ENCODE measurements around the gene GNB1L. TPM values are rescaled to one million over a fixed set of nuclear protein-coding genes. Genes with fewer than 3 reads are reported as not detected.
"Not testable (repeated sequence)": the region's sequence is repeated elsewhere in the genome, so short reads cannot be mapped to it uniquely, and the experiment has no call there.

The GNB1L gene
- total RNA-seq, 2 donors from 2014 or later = 9.7 to 17.9 TPM

- H3K4me3 Mint-ChIP-seq = no peak overlapping the region
- ATAC-seq (no peak), DNase-seq (ENCODE audit: low spot score) (no peak)
- no peak overlapping the region for H3K27ac Mint-ChIP-seq
- H3K4me1 Mint-ChIP-seq (ENCODE audit: low read depth in 2 of 2) = no peaks in the 10 kb centered on the region
- H3K9me3 Mint-ChIP-seq = no peaks in the 10 kb centered on the region
- H3K27me3 Mint-ChIP-seq = no peaks in the 10 kb centered on the region
- no peaks in the 10 kb centered on the region for H3K36me3 Mint-ChIP-seq
Observed at GRCh38 chr22:19798891-19799293, 55.8 kb downstream of the GNB1L start.

- Mint-ChIP-seq H3K4me1 (ENCODE audit: low read depth in 2 of 2) (no peaks in the 10 kb centered on the region), H3K4me3 (no peak overlapping the region), H3K9me3 (no peaks in the 10 kb centered on the region), H3K36me3 (no peaks in the 10 kb centered on the region), H3K27me3 (no peaks in the 10 kb centered on the region), H3K27ac (no peak overlapping the region)
- ATAC-seq = no peak
- DNase-seq (ENCODE audit: low spot score) = no peak
Observed at GRCh38 chr22:19798003-19798665, 56.5 kb downstream of the GNB1L start.

DNA sequence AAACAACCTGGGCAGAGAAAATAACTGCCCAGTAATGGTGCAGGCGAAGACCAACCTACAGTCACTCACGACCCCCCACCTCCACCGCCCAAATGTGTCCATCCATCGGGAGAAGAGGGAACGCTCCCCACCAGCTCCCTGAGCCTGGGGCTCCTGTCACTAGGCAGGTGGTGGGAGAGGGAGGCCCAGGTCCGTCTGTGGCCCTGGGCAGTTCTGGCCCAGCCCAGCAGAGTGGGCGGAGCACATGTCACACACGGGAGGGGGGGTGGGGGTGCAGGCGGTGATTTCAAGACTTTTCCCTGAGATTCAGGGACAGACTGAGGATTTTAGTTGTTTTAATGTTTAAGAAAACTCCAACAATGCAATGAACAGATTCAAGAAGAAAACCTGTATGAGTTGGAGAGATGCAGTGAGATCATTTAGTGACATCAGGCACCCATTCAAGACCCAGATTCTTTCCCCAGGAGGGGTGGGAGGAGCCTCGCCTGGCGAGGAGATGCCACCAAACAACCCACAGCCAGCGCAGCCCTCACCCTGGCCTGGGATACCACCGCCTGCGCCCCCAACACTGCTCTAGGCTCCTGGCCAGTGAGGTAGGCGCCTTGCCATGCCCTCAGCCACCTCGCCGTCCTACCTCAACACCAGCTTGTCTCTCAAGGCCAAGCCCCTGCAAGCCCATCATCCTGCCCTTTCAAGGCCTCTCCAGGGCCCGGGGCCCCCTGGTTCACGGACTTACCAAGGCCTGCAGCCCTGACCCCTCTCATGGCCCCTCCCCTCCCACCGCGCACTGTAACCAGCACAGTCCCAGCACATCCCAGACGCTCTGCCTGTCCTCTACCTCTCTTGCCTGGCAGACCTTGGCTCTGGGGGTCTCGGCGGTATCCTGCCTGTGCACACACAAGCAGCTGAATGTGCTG lies 57.3 kb downstream of the GNB1L start:
- H3K27ac Mint-ChIP-seq = no peak overlapping the region

GRCh38 chr22:19796160-19796559 lies 58.5 kb downstream of the GNB1L start:
- Mint-ChIP-seq H3K4me1 (ENCODE audit: low read depth in 2 of 2) (no peaks in the 10 kb centered on the region), H3K27me3 (no peaks in the 10 kb centered on the region), H3K27ac (no peak overlapping the region), H3K36me3 (peaks cover 7% of the 10 kb centered on the region), H3K4me3 (no peak overlapping the region), H3K9me3 (no peaks in the 10 kb centered on the region)
- DNase-seq (ENCODE audit: low spot score) = no peak
- ATAC-seq = no peak

More for the DNA sequence above, 57.3 kb downstream of the GNB1L start:
- DNase-seq (ENCODE audit: low spot score) = no peak
- no peak for ATAC-seq
- H3K27me3 Mint-ChIP-seq = no peaks in the 10 kb centered on the region
- no peaks in the 10 kb centered on the region for H3K4me1 Mint-ChIP-seq (ENCODE audit: low read depth in 2 of 2)
- H3K36me3 Mint-ChIP-seq = no peaks in the 10 kb centered on the region
- H3K4me3 Mint-ChIP-seq = no peak overlapping the region
- no peaks in the 10 kb centered on the region for H3K9me3 Mint-ChIP-seq

DNA sequence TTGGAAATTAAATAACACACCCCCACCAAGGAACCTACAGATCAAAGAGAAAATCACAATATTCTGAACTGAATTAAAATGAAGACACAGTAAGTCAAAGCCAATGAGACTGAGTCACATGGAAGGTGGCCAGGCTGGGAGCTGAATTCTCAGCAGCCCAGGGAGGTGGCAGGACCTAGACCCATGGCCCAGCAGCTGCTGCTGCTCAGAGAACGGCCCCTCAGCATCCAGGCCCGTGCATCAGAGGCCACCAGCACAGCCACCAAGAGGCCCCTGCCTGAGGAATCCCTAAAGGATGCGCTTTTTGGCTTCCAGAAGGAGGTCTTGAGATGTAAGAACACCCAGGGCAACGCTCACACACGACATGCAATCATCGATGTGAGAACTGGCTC lies 59.1 kb downstream of the GNB1L start:
- Mint-ChIP-seq H3K27ac (no peak overlapping the region), H3K4me1 (ENCODE audit: low read depth in 2 of 2) (no peaks in the 10 kb centered on the region), H3K9me3 (no peaks in the 10 kb centered on the region), H3K27me3 (no peaks in the 10 kb centered on the region), H3K36me3 (peaks cover 7% of the 10 kb centered on the region), H3K4me3 (no peak overlapping the region)
- no peak for DNase-seq (ENCODE audit: low spot score)
- ATAC-seq = no peak

GRCh38 chr22:19793661-19794310 lies 60.9 kb downstream of the GNB1L start:
- Mint-ChIP-seq H3K4me1 (ENCODE audit: low read depth in 2 of 2) (no peaks in the 10 kb centered on the region), H3K27ac (no peak overlapping the region), H3K4me3 (no peak overlapping the region), H3K36me3 (peaks cover 7% of the 10 kb centered on the region), H3K9me3 (no peaks in the 10 kb centered on the region), H3K27me3 (no peaks in the 10 kb centered on the region)
- DNase-seq (ENCODE audit: low spot score) = no peak
- ATAC-seq = no peak

DNA sequence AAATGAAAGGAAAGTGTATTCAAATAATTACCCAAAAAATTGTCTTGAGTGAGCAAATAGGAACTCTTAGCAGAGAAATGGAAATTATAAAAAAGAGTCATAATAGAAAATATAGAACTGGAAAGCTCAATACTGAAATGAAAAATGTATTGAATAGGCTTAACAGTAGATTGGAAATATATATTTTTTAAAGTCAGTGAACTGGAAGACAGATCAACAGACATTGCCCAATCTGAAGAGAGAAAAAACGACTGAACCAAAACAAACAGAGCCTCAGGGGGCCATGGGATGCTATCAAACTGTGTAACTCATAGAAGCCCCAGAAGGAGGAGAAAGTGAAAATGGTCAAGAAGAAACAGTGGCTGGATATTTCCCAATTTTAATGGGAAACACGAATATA lies 61.5 kb downstream of the GNB1L start:
- H3K9me3 Mint-ChIP-seq = no peaks in the 10 kb centered on the region
- H3K27ac Mint-ChIP-seq = no peak overlapping the region
- no peaks in the 10 kb centered on the region for H3K4me1 Mint-ChIP-seq (ENCODE audit: low read depth in 2 of 2)
- H3K36me3 Mint-ChIP-seq = peaks cover 7% of the 10 kb centered on the region
- DNase-seq (ENCODE audit: low spot score) (no peak), ATAC-seq (no peak)
- no peak overlapping the region for H3K4me3 Mint-ChIP-seq
- no peaks in the 10 kb centered on the region for H3K27me3 Mint-ChIP-seq

DNA sequence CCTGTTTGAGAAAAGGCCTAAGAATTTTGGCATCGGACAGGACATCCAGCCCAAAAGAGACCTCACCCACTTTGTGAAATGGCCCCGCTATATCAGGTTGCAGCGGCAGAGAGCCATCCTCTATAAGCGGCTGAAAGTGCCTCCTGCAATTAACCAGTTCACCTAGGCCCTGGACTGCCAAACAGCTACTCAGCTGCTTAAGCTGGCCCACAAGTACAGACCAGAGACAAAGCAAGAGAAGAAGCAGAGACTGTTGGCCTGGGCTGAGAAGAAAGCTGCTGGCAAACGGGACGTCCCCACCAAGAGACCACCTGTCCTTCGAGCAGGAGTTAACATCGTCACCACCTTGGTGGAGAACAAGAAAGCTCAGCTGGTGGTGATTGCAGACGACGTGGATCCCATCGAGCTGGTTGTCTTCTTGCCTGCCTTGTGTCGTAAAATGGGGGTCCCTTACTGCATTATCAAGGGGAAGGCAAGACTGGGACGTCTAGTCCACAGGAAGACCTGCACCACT lies 62.2 kb downstream of the GNB1L start:
- H3K4me3 Mint-ChIP-seq; DNase-seq (ENCODE audit: low spot score); ATAC-seq; H3K27me3 Mint-ChIP-seq; H3K36me3 Mint-ChIP-seq; H3K4me1 Mint-ChIP-seq (ENCODE audit: low read depth in 2 of 2); H3K9me3 Mint-ChIP-seq; H3K27ac Mint-ChIP-seq: not testable (repeated sequence)

DNA sequence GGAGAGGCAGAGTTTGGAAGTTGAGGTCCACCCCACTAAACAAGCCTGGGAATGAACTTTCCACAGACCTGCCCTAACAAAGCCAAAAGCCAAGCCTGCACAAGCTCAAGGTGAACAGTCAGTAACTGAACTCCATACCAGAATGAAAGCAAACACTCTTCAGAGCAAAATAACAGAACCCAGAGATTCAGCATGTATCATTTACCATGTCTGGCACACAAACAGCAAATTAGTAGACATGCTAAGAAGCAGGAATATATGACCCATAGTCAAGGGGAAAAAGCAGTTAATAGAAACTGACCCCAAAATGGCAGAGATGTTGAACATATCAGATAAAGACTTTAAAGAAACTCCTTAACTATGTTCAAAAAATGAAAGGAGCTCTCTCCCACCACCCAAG lies 62.8 kb downstream of the GNB1L start:
- DNase-seq (ENCODE audit: low spot score) (no peak), ATAC-seq (no peak)
- no peaks in the 10 kb centered on the region for H3K4me1 Mint-ChIP-seq (ENCODE audit: low read depth in 2 of 2)
- H3K36me3 Mint-ChIP-seq = peaks cover 7% of the 10 kb centered on the region
- no peaks in the 10 kb centered on the region for H3K9me3 Mint-ChIP-seq
- H3K27ac Mint-ChIP-seq = no peak overlapping the region
- no peaks in the 10 kb centered on the region for H3K27me3 Mint-ChIP-seq
- H3K4me3 Mint-ChIP-seq = no peak overlapping the region

DNA sequence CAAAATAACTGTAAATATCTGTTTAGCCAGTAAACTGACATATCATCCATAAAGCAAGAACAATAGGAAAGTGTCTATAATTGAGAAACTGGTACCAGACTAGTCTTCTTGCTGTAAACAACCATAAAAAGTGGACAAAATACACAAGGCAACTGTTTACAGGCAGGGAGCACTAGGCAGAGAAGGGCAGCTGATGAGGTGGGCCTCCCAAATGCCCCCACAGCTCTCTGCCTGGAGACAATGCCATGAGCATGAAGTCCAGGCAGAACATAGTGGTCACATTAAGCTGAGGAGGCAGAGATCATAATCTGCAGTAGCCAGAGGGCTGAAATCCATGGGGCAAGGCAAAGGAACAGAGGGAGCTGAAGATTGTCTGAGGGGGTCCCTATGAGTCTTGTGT lies 63.4 kb downstream of the GNB1L start:
- no peak for ATAC-seq
- no peak for DNase-seq (ENCODE audit: low spot score)
- Mint-ChIP-seq H3K36me3 (peaks cover 7% of the 10 kb centered on the region), H3K27ac (no peak overlapping the region), H3K27me3 (no peaks in the 10 kb centered on the region), H3K4me1 (ENCODE audit: low read depth in 2 of 2) (no peaks in the 10 kb centered on the region), H3K4me3 (no peak overlapping the region), H3K9me3 (no peaks in the 10 kb centered on the region)

DNA sequence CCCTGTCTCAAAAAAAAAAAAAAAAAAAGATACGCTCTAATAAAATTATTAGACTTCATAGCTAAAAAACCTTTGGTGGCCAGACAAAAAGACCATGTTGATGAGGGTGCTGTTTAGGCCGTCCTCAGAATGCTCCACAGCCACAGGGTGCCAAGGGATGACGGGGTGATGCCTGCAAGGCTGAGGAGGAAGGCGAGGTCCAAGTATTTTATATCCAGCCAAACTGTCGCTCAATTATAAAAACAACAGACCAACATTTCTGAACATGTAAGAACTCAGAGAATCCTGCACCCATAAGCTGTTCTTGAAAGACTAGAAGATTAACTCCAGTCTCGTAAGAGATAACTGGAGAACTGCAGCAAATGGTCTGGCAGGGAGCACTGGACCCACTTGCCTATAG lies 64.8 kb downstream of the GNB1L start:
- H3K4me3 Mint-ChIP-seq = no peak overlapping the region
- H3K9me3 Mint-ChIP-seq = no peaks in the 10 kb centered on the region
- H3K36me3 Mint-ChIP-seq = peaks cover 7% of the 10 kb centered on the region
- H3K27ac Mint-ChIP-seq = no peak overlapping the region
- DNase-seq (ENCODE audit: low spot score) = no peak
- no peak for ATAC-seq
- H3K27me3 Mint-ChIP-seq = no peaks in the 10 kb centered on the region
- H3K4me1 Mint-ChIP-seq (ENCODE audit: low read depth in 2 of 2) = no peaks in the 10 kb centered on the region

- no peaks in the 10 kb centered on the region for H3K9me3 Mint-ChIP-seq
- no peak overlapping the region for H3K27ac Mint-ChIP-seq
- ATAC-seq = no peak
- H3K27me3 Mint-ChIP-seq = no peaks in the 10 kb centered on the region
- DNase-seq (ENCODE audit: low spot score) = no peak
- no peaks in the 10 kb centered on the region for H3K4me1 Mint-ChIP-seq (ENCODE audit: low read depth in 2 of 2)
- peaks cover 7% of the 10 kb centered on the region for H3K36me3 Mint-ChIP-seq
- H3K4me3 Mint-ChIP-seq = no peak overlapping the region
Observed at GRCh38 chr22:19789406-19789805, 65.3 kb downstream of the GNB1L start.

DNA sequence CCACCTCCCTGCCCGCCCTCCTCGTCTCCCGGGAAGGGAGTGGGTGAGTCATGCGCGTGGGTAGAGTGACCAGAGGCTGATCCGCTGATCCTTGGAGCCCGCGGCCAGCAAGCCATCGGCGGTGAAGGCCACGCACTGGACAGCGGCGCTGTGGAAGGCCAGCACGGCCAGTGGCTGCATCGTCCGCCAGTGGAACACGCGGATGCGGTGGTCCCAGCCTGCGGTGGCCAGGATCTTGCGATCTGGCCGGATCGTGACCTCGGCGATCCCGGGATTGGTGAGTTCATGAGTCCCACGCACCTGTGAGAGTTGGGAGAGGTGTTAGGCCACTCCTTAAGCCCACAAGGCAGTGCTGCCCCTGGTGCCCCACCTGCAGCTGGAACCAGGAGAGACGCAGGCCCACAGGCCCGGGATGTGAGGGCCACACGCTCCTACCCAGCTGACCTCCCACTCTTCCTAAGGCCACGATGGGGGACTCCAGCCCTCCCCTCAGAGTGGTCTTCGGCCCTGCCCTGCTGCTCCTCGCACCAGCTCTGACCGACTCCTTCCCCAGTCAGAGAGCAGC lies 65.9 kb downstream of the GNB1L start:
- Mint-ChIP-seq H3K36me3 (peaks cover 7% of the 10 kb centered on the region), H3K4me1 (ENCODE audit: low read depth in 2 of 2) (no peaks in the 10 kb centered on the region), H3K4me3 (no peak overlapping the region), H3K27ac (no peak overlapping the region), H3K9me3 (no peaks in the 10 kb centered on the region), H3K27me3 (no peaks in the 10 kb centered on the region)
- no peak for ATAC-seq
- no peak for DNase-seq (ENCODE audit: low spot score)

DNA sequence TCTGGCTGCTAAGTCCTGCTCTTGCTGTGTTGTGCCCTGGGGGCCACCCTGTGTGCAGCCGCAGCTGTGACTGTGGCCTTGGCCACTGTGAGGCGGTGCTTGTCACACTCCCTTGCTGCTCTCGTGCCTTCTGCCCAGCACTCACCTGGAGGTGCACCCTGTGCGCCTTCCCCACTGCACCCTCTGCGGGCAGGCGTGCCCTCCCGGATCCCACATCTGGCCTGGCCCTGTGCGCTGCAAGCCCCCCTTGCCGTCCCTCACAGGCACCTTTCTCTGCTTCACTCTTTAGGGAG lies 66.9 kb downstream of the GNB1L start:
- ATAC-seq = peak in 1 of 2 donors; percentile 19
- H3K27ac Mint-ChIP-seq = no peak overlapping the region
- H3K4me3 Mint-ChIP-seq = no peak overlapping the region
- H3K9me3 Mint-ChIP-seq = no peaks in the 10 kb centered on the region
- no peak for DNase-seq (ENCODE audit: low spot score)
- H3K4me1 Mint-ChIP-seq (ENCODE audit: low read depth in 2 of 2) = no peaks in the 10 kb centered on the region
- peaks cover 7% of the 10 kb centered on the region for H3K36me3 Mint-ChIP-seq
- no peaks in the 10 kb centered on the region for H3K27me3 Mint-ChIP-seq
